GM12892 (cell line): ENCODE results near the gene SPTBN1.
"Not testable (repeated sequence)": the region's sequence is repeated elsewhere in the genome, so short reads cannot be mapped to it uniquely, and the experiment has no call there.

ENCODE experiments used
- DNase-seq: peaks from one replicate; pipeline ENCODE4 v3.0.0; 2011; ENCODE audit not compliant: insufficient read length
- FAIRE-seq: peaks from 2 replicates; lab custom pipeline; 2011; peaks lifted over from hg19 to GRCh38; lab: Jason Lieb, UNC
- POLR2A ChIP-seq: IDR thresholded peaks from 2 replicates; pipeline ENCODE4 v1.6.1; 2011; ENCODE audit warnings: low read depth, low read length, control low read depth
- POLR2AphosphoS5 ChIP-seq: IDR thresholded peaks from 2 replicates; pipeline ENCODE4 v1.6.1; 2011; ENCODE audit warnings: low read depth, low read length, control low read depth
- TAF1 ChIP-seq: IDR thresholded peaks from 2 replicates; pipeline ENCODE4 v1.6.1; 2011; ENCODE audit warnings: low read depth, mild to moderate bottlenecking, control low read depth, low read length, borderline replicate concordance

The SPTBN1 gene

GRCh38 chr2:54685263-54685775 lies 229.2 kb downstream of the SPTBN1 start:
- DNase-seq (no peak), FAIRE-seq (no peak)
- no peak for TF ChIP-seq POLR2AphosphoS5
- TF ChIP-seq TAF1, result no peak
- TF ChIP-seq POLR2A, result no peak

GRCh38 chr2:54687595-54688152 lies 231.5 kb downstream of the SPTBN1 start:
- TF ChIP-seq POLR2A, result no peak
- TF ChIP-seq TAF1, result no peak
- TF ChIP-seq POLR2AphosphoS5, result no peak
- FAIRE-seq, result no peak
- DNase-seq, result no peak

- no peak for DNase-seq
- TF ChIP-seq POLR2AphosphoS5 (no peak), TAF1 (no peak), POLR2A (no peak)
- FAIRE-seq, result no peak
These were observed 235.5 kb downstream of the SPTBN1 start for GRCh38 chr2:54691445-54692135.

GRCh38 chr2:54692556-54692955 lies 236.4 kb downstream of the SPTBN1 start:
- no peak for DNase-seq
- TF ChIP-seq TAF1 (no peak), POLR2A (no peak), POLR2AphosphoS5 (no peak)
- FAIRE-seq, result no peak

GRCh38 chr2:54695378-54695777 lies 239.3 kb downstream of the SPTBN1 start:
- FAIRE-seq, result no peak

GRCh38 chr2:54697934-54698333 lies 241.8 kb downstream of the SPTBN1 start:
- no peak for TF ChIP-seq TAF1
- TF ChIP-seq POLR2A, result no peak
- TF ChIP-seq POLR2AphosphoS5, result no peak
- no peak for FAIRE-seq
- DNase-seq, result no peak

More at GRCh38 chr2:54695378-54695777, 239.3 kb downstream of the SPTBN1 start:
- TF ChIP-seq TAF1, result no peak
- TF ChIP-seq POLR2AphosphoS5, result no peak
- no peak for TF ChIP-seq POLR2A
- no peak for DNase-seq

- not testable (repeated sequence) for FAIRE-seq
These were observed 242.8 kb downstream of the SPTBN1 start for GRCh38 chr2:54698926-54699325.

GRCh38 chr2:54699665-54700064 lies 243.5 kb downstream of the SPTBN1 start:
- DNase-seq (no peak), FAIRE-seq (no peak)
- TF ChIP-seq TAF1 (no peak), POLR2AphosphoS5 (no peak), POLR2A (no peak)

More at GRCh38 chr2:54698926-54699325, 242.8 kb downstream of the SPTBN1 start:
- not testable (repeated sequence) for DNase-seq

- TF ChIP-seq TAF1 (no peak), POLR2A (no peak), POLR2AphosphoS5 (no peak)
- DNase-seq (no peak), FAIRE-seq (no peak)
These were observed 244.9 kb downstream of the SPTBN1 start for GRCh38 chr2:54701029-54701428.

GRCh38 chr2:54704238-54704637 lies 248.1 kb downstream of the SPTBN1 start:
- FAIRE-seq (no peak), DNase-seq (no peak)
- TF ChIP-seq POLR2A (no peak), POLR2AphosphoS5 (no peak), TAF1 (no peak)

GRCh38 chr2:54704688-54705605 lies 248.8 kb downstream of the SPTBN1 start:
- no peak for TF ChIP-seq POLR2AphosphoS5
- TF ChIP-seq POLR2A, result no peak
- TF ChIP-seq TAF1, result no peak
- DNase-seq, result no peak
- FAIRE-seq, result no peak

GRCh38 chr2:54706622-54707021 lies 250.5 kb downstream of the SPTBN1 start:
- DNase-seq (no peak), FAIRE-seq (no peak)
- no peak for TF ChIP-seq TAF1
- no peak for TF ChIP-seq POLR2AphosphoS5
- TF ChIP-seq POLR2A, result no peak
